Measurements from ENCODE around the gene TMEM139. TPM values are rescaled to one million over a fixed set of nuclear protein-coding genes. Genes with fewer than 3 reads are reported as not detected.
A peak's percentile ranks its signal among the peaks of the same experiment; 100 is the strongest.

The TMEM139 gene
- total RNA-seq, 1 donor from 2014 or later = 0.42 TPM

GRCh38 chr7:143304938-143305337, 20.2 kb downstream of the TMEM139 start:
- DNase-seq = no peak
- Mint-ChIP-seq H3K27ac (peak overlapping the region; percentile 38), H3K36me3 (ENCODE audit: low read depth) (peaks cover 91% of the 10 kb centered on the region), H3K4me3 (no peak overlapping the region), H3K27me3 (no peaks in the 10 kb centered on the region), H3K4me1 (peaks cover 64% of the 10 kb centered on the region), H3K9me3 (no peaks in the 10 kb centered on the region)
- intact Hi-C loops (cut with micrococcal nuclease) = loop anchor here (1.0 to 10.0 kb wide), 4 partner anchors 14 to 300 kb away; no protein-coding TSS in a partner anchor

GRCh38 chr7:143305423-143306070, 20.8 kb downstream of the TMEM139 start:
- H3K9me3 Mint-ChIP-seq = no peaks in the 10 kb centered on the region
- intact Hi-C loops (cut with micrococcal nuclease) = loop anchor here (1.0 to 10.0 kb wide), 3 partner anchors 15 to 301 kb away; no protein-coding TSS in a partner anchor
- H3K4me3 Mint-ChIP-seq = no peak overlapping the region
- peak overlapping the region; percentile 39 for H3K27ac Mint-ChIP-seq
- H3K4me1 Mint-ChIP-seq = peaks cover 64% of the 10 kb centered on the region
- DNase-seq = peak; percentile 90
- peaks cover 90% of the 10 kb centered on the region for H3K36me3 Mint-ChIP-seq (ENCODE audit: low read depth)
- H3K27me3 Mint-ChIP-seq = no peaks in the 10 kb centered on the region

GRCh38 chr7:143308632-143309031, 23.9 kb downstream of the TMEM139 start:
- Mint-ChIP-seq H3K36me3 (ENCODE audit: low read depth) (peaks cover 74% of the 10 kb centered on the region), H3K27me3 (no peaks in the 10 kb centered on the region), H3K4me3 (no peak overlapping the region), H3K27ac (peak overlapping the region; percentile 34), H3K9me3 (peaks cover 1% of the 10 kb centered on the region), H3K4me1 (peaks cover 63% of the 10 kb centered on the region)
- DNase-seq = no peak
- intact Hi-C loops (cut with micrococcal nuclease) = loop anchor here (10.0 kb wide), 1 partner anchor 304 kb away; no protein-coding TSS in a partner anchor

- peaks cover 28% of the 10 kb centered on the region for H3K36me3 Mint-ChIP-seq (ENCODE audit: low read depth)
- H3K4me3 Mint-ChIP-seq = no peak overlapping the region
- peaks cover 39% of the 10 kb centered on the region for H3K4me1 Mint-ChIP-seq
- peaks cover 6% of the 10 kb centered on the region for H3K27me3 Mint-ChIP-seq
- no peak for DNase-seq
- no peak overlapping the region for H3K27ac Mint-ChIP-seq
- intact Hi-C loops (cut with micrococcal nuclease) = no loop called here
- peaks cover 7% of the 10 kb centered on the region for H3K9me3 Mint-ChIP-seq
Measured at GRCh38 chr7:143314127-143314526, 29.4 kb downstream of the TMEM139 start.

- Mint-ChIP-seq H3K27ac (no peak within 1 kb of the TSS), H3K9me3 (peaks cover 7% of the 10 kb centered on the region), H3K36me3 (ENCODE audit: low read depth) (peaks cover 13% of the 10 kb centered on the region), H3K4me1 (peaks cover 25% of the 10 kb centered on the region), H3K27me3 (peaks cover 10% of the 10 kb centered on the region), H3K4me3 (no peak within 1 kb of the TSS)
- intact Hi-C loops (cut with micrococcal nuclease) = no loop called here
- no peak for DNase-seq
Measured at GRCh38 chr7:143315776-143316175, 31.0 kb downstream of the TMEM139 start, which contains the start of gene CLCN1. TSS of gene CLCN1 (plus strand) at chr7:143316111. CDS start at chr7:143316213, 102 bp downstream.

- H3K36me3 Mint-ChIP-seq (ENCODE audit: low read depth) = peaks cover 11% of the 10 kb centered on the region
- no peak overlapping the region for H3K27ac Mint-ChIP-seq
- H3K4me3 Mint-ChIP-seq = no peak overlapping the region
- peaks cover 20% of the 10 kb centered on the region for H3K4me1 Mint-ChIP-seq
- peaks cover 7% of the 10 kb centered on the region for H3K9me3 Mint-ChIP-seq
- H3K27me3 Mint-ChIP-seq = peaks cover 11% of the 10 kb centered on the region
- DNase-seq = no peak
- intact Hi-C loops (cut with micrococcal nuclease) = no loop called here
Measured at GRCh38 chr7:143316492-143316891, 31.7 kb downstream of the TMEM139 start.

GRCh38 chr7:143318661-143319060, 33.9 kb downstream of the TMEM139 start:
- no peak for DNase-seq
- Mint-ChIP-seq H3K4me3 (no peak overlapping the region), H3K4me1 (peaks cover 15% of the 10 kb centered on the region), H3K27me3 (peaks cover 13% of the 10 kb centered on the region), H3K27ac (no peak overlapping the region), H3K9me3 (peaks cover 6% of the 10 kb centered on the region), H3K36me3 (ENCODE audit: low read depth) (peaks cover 3% of the 10 kb centered on the region)
- intact Hi-C loops (cut with micrococcal nuclease) = no loop called here

GRCh38 chr7:143320620-143321019, 35.9 kb downstream of the TMEM139 start:
- H3K4me3 Mint-ChIP-seq = no peak overlapping the region
- H3K27me3 Mint-ChIP-seq = peaks cover 13% of the 10 kb centered on the region
- no peaks in the 10 kb centered on the region for H3K36me3 Mint-ChIP-seq (ENCODE audit: low read depth)
- intact Hi-C loops (cut with micrococcal nuclease) = no loop called here
- H3K27ac Mint-ChIP-seq = no peak overlapping the region
- H3K4me1 Mint-ChIP-seq = peaks cover 19% of the 10 kb centered on the region
- DNase-seq = no peak
- no peaks in the 10 kb centered on the region for H3K9me3 Mint-ChIP-seq

GRCh38 chr7:143321242-143321641, 36.5 kb downstream of the TMEM139 start:
- Mint-ChIP-seq H3K4me3 (no peak overlapping the region), H3K27me3 (peaks cover 13% of the 10 kb centered on the region), H3K4me1 (peaks cover 21% of the 10 kb centered on the region), H3K9me3 (no peaks in the 10 kb centered on the region), H3K27ac (no peak overlapping the region), H3K36me3 (ENCODE audit: low read depth) (no peaks in the 10 kb centered on the region)
- DNase-seq = no peak
- intact Hi-C loops (cut with micrococcal nuclease) = no loop called here

- Mint-ChIP-seq H3K4me3 (no peak overlapping the region), H3K36me3 (ENCODE audit: low read depth) (no peaks in the 10 kb centered on the region), H3K27me3 (peaks cover 11% of the 10 kb centered on the region), H3K4me1 (peaks cover 20% of the 10 kb centered on the region), H3K27ac (no peak overlapping the region), H3K9me3 (no peaks in the 10 kb centered on the region)
- no peak for DNase-seq
- intact Hi-C loops (cut with micrococcal nuclease) = no loop called here
Measured at GRCh38 chr7:143321734-143322133, 37.0 kb downstream of the TMEM139 start.

- H3K4me1 Mint-ChIP-seq = peaks cover 17% of the 10 kb centered on the region
- H3K27ac Mint-ChIP-seq = peak overlapping the region; percentile 29
- intact Hi-C loops (cut with micrococcal nuclease) = no loop called here
- no peaks in the 10 kb centered on the region for H3K9me3 Mint-ChIP-seq
- H3K4me3 Mint-ChIP-seq = no peak overlapping the region
- no peak for DNase-seq
- H3K27me3 Mint-ChIP-seq = peaks cover 9% of the 10 kb centered on the region
- H3K36me3 Mint-ChIP-seq (ENCODE audit: low read depth) = no peaks in the 10 kb centered on the region
Measured at GRCh38 chr7:143322760-143323633, 38.2 kb downstream of the TMEM139 start.

GRCh38 chr7:143323653-143324052, 38.9 kb downstream of the TMEM139 start:
- Mint-ChIP-seq H3K36me3 (ENCODE audit: low read depth) (no peaks in the 10 kb centered on the region), H3K27ac (peak overlapping the region; percentile 29), H3K27me3 (peaks cover 11% of the 10 kb centered on the region), H3K9me3 (no peaks in the 10 kb centered on the region), H3K4me1 (peaks cover 19% of the 10 kb centered on the region), H3K4me3 (no peak overlapping the region)
- intact Hi-C loops (cut with micrococcal nuclease) = no loop called here
- DNase-seq = no peak

- Mint-ChIP-seq H3K9me3 (no peaks in the 10 kb centered on the region), H3K27ac (peak overlapping the region; percentile 62), H3K4me3 (peak overlapping the region; percentile 41), H3K36me3 (ENCODE audit: low read depth) (no peaks in the 10 kb centered on the region), H3K4me1 (peaks cover 19% of the 10 kb centered on the region), H3K27me3 (peaks cover 9% of the 10 kb centered on the region)
- no peak for DNase-seq
- intact Hi-C loops (cut with micrococcal nuclease) = no loop called here
Measured at GRCh38 chr7:143325240-143325639, 40.5 kb downstream of the TMEM139 start.

GRCh38 chr7:143327903-143328302, 43.1 kb downstream of the TMEM139 start:
- Mint-ChIP-seq H3K36me3 (ENCODE audit: low read depth) (no peaks in the 10 kb centered on the region), H3K4me3 (no peak overlapping the region), H3K4me1 (peaks cover 17% of the 10 kb centered on the region), H3K27ac (no peak overlapping the region), H3K27me3 (peaks cover 10% of the 10 kb centered on the region), H3K9me3 (no peaks in the 10 kb centered on the region)
- DNase-seq = no peak
- intact Hi-C loops (cut with micrococcal nuclease) = no loop called here
